RPMI8226 (cell line): ENCODE results near the gene PRKAR2B.
A peak's percentile ranks its signal among the peaks of the same experiment; 100 is the strongest.
"Not testable (repeated sequence)": the region's sequence is repeated elsewhere in the genome, so short reads cannot be mapped to it uniquely, and the experiment has no call there.

Source experiments
- DNase-seq: peaks from one replicate; pipeline ENCODE4 v3.0.0-alpha.2; 2015

The PRKAR2B gene

DNA sequence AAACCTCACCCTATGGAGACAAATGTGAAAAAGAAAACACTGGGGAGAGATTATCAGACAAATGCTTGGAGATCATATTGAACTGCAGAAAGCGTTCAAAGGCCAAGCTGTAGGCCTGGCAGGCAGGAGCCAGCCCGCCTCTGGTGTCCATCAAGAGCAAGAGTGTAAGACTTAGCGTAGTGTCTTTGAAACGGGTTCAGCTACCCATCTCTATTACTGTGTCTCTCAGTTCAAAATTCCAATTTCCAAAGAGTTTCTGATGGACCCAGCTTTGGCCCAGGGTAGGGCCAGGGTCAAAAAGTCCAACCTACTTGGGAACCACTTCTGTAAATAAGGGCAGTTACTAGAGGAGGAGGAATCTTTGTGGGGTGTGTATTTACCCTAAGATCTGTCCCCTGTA lies 78.9 kb downstream of the PRKAR2B start:
- no peak for DNase-seq

DNA sequence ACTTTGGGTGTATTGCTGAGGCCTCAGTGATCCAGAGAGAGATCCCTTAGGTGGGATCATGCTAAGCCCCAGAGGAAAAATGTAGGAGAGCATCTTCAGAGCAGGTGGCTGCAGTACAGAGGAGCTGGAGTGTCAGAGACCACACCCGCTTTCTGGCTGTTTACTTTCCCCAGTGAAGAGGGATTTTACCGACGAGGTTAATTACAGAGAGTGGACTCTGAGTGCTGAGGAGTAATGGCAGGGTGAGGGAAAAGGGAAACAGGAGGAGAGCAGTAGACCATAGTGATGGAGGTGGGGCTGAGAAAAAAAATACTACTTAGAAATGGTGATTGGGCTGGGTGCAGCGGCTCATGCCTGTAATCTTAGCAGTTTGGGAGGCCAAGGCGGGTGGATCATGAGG lies 81.0 kb downstream of the PRKAR2B start:
- no peak for DNase-seq

DNA sequence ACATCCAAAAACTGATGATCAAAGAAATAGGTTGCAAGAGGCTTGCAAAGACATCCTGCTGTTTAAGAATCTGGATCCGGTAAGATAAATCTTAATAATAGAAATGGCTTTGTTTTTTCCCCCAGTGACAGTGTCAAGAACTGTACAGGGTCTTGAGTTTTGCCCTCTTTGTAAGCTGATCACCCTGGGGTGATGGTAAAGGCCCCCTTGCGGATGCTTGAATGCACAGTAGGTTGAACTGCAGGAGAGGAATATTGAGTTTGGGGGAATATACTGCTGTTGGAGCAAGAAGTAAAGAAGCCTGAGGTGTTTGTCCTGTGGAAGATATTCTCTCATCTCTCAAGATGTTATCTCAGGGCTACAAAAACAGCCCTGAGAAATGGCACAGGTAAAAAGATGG lies 83.7 kb downstream of the PRKAR2B start:
- DNase-seq, result no peak

DNA sequence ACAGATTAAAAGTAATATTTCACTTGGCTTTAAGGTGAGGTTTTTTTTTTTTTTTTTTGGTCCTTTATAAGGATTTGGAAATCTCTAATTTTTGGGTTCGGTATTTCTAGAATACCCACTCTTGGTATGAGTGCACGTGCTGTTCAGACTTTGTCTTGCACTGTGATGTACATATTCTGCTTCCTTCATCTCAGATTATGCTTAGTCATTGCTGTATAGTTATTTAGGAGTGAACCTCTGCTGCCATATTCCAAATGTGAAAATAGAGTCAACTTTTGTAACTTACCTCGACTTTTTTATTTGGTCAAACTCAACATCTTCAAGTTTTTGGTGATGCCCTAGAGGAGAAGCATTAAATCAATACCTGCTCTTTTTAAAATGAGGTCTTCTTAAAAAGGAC lies 84.2 kb downstream of the PRKAR2B start:
- DNase-seq, result no peak

DNA sequence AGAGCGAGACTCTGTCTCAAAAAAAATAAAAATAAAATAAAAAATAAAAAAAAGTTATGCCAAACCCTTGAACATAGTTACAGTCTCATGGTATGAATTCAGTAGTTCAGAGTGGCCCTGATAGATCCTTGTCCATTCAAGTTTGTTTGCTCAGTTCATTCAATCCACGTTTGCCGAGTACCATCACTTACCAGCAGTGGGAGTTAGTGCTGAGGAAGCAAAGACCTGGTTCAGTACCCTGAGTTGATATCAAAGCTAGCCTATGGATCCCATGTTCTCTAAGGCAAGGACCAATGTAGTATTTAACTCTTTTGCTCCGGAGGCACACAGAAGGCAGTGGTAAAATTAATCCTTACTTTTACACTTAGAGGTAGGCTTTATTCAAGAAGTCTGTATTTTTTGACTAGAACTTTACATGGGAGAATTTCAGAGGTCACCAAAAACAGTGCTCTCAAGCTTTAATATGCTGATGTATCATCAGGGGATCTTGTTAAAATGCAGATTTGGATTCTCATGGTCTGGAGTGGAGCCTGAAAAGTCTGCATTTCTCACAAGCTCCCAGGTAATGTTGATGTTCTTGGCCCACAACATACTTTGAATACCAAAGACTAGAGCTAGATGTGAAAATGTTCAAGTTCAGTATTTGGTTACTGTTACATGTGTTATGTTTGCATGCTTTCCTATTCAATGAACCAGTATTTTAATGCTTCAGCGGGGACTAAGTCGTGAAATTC lies 86.1 kb downstream of the PRKAR2B start:
- DNase-seq, result no peak

DNA sequence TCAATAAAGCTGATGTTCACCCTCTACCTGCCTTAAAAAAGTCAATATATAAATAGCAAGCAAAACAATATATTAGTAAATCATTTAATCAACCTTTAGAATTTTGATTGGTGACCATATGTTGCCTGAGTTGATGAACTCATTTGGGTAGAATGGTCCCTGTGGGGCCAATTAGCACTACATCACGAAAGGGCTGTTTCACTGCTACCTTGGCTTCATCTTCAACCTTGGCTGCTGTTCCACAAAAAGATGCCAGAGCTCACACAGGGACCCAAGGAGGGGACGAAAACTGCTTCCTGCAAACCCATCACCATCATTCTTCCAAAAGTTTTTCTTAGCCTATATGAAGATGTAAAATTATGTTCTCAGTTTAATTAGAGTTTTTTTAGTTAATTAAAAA lies 88.9 kb downstream of the PRKAR2B start:
- no peak for DNase-seq

DNA sequence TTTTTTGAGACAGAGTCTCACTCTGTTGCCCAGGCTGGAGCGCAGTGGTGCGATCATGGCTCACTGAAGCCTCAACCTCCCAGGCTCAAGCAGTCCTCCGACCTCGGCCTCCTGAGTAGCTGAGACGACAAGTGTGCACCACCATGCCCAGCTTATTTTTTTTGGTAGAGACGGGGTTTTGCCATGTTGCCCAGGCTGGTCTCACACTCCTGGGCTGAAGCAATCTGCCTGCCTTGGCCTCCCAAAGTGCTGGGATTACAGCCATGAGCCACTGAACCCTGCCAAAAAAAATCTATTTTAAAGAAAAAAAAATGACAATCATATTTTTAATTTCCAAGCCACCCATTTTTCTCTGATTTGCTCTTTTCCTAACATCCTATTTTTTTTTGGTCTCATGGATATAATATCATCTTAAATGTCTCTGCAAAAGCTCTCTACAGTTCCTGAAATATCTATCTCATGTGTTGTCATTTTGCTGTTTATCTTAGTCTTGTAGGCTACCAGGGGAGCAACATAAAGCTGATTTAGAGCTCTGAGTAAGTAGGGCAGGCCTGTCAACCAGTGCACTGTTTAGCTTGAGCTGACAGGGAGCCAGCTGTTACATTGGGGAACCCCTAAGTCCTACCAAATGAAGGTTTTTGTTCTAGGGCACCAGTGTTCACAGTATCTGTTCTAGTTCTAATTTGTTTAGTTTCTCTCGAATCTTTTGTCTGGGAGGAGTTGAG lies 94.4 kb downstream of the PRKAR2B start:
- no peak for DNase-seq

DNA sequence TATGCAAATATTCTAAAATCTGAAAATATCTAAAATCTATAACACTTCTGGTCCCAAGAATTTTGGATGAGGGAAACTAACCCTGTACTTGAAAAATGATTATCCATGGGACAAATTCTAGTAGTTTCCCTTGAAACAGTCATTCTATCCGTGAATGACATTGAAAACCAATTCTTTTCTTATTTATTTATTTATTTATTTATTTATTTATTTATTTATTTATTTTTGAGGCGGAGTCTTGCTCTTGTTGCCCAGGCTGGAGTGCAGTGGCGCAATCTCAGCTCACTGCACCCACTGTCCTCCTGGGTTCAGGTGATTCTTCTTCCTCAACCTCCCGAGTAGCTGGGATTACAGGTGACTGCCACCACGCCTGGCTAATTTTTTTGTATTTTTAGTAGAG lies 99.4 kb downstream of the PRKAR2B start:
- not testable (repeated sequence) for DNase-seq

DNA sequence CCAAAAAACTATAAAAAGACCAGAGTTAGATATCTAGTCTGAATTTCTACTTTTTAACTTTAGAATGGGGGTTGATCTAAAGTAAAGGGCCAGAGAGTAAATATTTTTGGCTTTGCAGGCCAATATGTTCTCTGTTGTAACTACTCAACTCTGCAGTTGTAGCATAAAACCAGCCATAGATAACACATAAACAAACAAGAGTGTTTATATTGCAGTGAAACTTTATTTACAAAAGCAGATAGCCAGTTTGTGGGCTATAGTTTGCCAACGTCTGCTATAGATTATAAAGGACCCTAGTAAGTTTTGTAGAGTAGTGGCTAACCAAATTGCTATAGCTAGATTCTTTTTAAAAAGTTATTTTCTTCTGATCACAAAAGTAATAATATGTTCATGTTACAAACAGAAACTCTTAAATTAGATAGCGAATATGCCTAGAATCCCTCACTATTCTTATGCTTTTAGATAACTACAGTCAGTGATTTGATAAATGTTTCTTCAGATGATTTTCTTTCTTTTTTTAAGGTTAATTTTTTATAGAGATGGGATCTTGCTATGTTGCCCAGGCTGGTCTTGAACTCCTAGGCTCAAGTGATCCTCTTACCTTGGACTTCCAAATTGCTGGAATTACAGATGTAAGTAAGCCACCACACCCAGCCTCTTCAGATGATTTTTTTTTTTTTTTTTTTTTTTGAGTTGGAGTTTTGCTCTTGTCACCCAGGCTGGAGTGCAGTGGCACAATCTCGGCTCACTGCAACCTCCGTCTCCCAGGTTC lies 100.7 kb downstream of the PRKAR2B start:
- DNase-seq, result no peak

DNA sequence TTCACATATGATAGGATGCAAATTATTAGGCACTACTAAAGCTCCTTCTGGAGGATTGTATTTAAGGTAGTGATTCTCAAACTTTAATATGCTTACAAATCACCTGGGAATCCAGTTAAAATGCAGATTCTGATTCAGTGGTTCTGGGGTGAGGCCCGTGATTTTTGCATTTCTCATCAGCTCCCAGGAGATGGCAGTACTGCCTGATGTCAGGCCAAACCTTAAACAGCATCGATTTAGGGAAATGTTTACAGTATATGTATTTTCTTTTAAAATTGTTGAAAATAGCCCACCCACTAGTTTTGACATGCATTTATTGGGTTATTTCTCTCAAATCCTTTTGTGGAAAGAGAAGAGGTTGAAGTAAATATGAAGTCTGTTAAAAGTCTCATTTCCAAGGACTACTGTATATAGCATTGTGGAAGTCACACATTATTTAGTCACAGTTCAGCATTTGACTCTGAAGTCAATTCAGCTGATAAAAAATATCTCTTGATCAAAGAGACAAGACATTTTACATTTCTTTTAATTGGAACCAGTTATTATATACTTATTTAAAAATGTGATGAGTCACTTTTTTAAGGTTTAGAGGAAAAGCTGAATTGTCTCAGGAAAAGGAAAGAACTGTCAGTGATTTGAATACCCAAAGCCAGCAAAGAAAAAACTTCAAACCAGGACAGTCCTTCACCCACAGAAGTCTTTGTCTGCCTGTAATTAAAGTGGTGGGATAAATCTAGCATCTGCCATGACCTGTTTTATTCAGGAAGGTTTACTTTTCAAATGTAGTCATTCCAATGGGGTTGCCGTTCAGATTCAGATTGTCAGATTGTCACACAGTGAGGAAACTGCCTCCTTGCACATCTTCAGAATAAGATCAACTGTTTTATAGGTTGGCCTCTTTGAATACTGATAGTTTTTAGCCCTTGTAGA lies 103.2 kb downstream of the PRKAR2B start:
- DNase-seq, result peak; percentile 59

DNA sequence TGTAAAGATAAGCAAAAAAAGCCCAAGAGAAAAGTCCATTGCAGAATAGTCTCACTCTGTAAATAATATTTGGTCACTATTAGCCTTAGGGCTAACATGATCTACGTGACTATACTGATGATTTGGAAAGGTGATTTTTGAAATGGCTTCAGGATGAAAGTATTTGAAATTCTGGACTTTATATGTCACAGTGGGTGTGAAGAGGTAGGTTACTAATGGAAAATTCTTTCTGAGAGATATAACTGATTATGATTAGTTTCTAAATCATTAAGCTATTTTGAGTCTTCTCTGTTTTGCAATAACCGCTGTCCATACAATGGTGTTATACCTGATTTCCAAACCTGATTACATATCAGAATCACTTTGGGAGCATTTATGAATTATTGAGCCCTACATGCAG lies 104.2 kb downstream of the PRKAR2B start:
- no peak for DNase-seq

DNA sequence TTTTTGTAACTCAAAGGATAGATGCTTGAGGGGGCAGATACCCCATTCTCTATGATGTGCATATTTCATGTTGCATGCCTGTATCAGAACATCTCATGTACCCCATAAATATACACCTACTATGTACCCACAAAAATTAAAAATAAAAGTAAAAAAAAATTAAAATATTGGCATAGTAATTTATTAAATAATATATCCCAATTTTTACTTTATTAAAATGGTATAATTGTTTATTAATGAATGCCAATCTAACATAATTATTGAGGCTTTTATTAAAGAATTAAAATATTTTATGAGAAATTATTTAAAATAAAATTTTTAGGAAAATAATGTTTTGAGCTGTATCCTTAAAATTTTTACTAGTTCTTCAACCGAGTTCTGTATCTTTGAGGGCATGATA lies 105.4 kb downstream of the PRKAR2B start:
- no peak for DNase-seq

DNA sequence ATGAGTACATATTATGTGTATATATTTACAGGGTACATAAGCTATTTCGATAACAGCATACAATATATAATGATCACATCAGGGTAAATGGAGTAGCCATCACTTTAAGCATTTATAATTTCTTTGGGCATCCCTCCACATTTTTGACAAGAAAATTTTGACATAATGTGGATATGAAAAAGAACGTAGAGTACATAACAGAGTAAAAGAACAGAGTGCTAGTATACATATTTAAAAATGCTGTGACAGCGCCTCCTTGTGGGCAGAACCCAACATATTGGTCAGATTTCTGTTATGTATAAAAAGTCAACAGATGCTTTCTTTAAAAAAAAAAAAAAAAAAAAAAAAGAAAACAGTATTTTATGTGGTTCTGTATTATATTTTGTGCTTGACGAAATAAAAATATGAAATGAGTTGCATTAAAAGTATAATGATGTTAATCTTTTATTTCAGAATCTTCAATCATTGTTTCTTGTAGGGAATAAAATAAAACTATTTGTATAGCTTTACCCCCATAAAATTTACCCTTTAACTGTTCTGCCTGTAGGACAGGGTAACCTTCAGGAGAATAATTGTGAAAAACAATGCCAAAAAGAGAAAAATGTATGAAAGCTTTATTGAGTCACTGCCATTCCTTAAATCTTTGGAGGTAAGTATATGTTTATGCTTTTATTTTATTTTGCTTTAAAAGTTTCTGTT lies 106.0 kb downstream of the PRKAR2B start:
- peak; percentile 84 for DNase-seq

DNA sequence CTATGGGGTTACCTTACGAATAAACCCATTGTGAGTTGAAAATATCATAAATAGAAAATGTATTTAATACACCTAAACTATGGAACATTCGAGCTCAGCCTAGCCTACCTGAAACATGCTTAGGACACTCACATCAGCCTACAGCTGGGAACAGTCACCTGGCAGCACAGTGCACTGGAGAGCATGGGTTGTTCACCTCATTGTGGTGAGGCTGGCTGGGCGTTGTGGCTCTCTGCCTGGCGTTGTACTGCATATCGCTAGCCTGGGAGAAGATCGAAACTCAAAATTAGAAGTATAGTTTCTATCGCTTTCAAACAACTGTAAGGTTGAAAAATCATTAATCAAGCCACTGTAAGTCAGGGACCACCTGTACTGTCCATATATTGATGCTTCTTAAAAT lies 107.0 kb downstream of the PRKAR2B start:
- peak; percentile 23 for DNase-seq

DNA sequence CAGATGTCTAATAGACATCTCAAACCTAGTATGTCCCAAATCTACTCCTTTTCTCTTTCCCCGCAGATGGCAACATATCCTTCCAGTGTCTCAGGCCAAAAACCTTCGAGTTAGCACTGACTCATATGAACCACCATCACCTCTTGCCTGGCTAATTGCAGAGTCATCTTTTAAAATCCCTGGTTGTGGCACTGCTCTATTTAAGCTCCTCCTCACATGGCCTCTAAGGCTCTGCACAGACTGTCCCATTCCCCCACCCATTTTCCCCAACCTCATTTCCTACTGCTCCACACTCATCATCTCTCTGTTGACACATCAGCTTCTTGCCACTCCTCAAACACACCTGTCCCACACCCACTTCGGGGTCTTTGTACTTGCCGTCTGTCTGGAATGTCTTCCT lies 107.5 kb downstream of the PRKAR2B start:
- DNase-seq, result peak; percentile 44

DNA sequence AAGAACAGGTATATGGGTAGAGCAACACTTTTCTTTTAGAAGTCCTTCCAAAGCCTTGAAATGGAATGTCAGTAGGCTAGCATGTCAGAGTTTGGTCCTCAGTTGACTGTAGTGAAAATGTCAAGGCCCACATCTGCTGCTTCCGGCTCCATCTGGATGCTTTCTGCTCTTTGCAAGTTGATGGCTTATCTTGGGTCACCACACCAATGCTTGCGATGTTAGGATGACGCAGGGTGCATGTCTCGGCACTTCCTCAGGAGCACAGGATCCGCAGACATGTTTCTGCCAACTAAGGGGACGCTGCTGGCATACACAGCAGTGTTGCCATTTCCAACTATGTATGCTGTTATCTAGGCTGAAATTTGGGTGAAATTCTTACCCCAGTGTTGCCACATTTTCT lies 110.3 kb downstream of the PRKAR2B start:
- DNase-seq, result no peak

DNA sequence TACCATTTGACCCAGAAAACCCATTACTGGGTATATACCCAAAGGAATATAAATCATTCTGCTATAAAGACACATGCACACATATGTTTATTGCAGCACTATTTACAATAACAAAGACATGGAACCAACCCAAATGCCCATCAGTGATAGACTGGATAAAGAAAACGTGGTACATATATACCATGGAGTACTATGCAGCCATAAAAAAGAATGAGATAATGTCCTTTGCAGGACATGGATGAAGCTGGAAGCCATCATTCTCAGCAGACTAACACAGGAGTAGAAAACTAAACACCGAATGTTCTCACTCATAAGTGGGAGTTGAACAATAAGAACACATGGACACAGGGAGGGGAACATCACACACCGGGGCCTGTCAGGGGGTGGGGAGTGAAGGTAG lies 111.2 kb downstream of the PRKAR2B start:
- not testable (repeated sequence) for DNase-seq

DNA sequence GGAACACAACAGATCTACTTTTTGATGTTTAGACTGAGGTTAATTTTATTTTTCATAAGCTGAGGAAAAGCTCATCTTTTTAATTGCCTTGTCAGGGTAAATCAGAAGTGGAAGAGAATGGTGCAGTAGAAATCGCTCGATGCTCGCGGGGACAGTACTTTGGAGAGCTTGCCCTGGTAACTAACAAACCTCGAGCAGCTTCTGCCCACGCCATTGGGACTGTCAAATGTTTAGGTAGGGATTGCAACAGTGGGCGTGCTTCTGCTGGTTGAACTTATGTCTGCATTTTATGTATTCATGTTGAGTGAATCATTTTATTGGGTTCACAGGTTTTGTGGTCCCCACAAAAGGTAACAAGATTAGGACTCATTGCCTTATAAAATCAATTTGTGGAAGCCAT lies 112.6 kb downstream of the PRKAR2B start:
- DNase-seq, result no peak

DNA sequence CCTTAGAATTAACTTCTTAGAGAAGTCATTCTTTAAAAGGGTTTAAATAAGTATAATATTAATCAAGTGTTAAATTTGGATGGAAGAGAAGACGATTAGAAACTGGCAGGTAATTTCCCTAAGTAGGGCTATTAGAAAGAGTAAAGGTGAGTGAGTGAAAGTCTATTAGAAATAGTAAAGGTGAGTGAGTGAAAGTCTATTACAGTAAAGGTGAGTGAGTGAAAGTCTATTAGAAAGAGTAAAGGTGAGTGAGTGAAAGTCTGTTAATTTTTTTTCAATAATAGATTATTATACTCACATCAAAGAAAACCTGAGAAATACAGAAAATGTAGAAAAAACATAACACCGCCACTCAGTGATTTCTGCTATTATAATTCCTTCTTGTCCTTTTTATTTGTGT lies 113.5 kb downstream of the PRKAR2B start:
- DNase-seq, result no peak

DNA sequence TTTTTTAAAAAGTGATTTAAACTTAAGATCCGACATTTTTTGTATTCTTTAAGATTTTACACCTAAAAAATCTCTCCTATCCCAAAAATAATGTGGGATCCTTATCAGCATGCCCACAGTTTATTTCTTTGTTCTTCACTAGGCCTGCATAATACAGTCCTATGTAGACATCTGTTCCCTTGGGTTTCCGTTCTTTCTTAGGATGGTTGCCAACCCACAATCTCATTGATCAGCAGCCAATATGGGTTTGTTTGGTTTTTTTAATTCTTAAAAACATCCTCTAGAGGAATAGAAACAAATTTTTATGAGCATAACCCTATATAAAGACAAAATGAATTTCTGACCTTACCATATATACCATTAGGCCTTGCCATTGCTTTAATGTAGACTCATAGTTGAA lies 115.9 kb downstream of the PRKAR2B start:
- no peak for DNase-seq

DNA sequence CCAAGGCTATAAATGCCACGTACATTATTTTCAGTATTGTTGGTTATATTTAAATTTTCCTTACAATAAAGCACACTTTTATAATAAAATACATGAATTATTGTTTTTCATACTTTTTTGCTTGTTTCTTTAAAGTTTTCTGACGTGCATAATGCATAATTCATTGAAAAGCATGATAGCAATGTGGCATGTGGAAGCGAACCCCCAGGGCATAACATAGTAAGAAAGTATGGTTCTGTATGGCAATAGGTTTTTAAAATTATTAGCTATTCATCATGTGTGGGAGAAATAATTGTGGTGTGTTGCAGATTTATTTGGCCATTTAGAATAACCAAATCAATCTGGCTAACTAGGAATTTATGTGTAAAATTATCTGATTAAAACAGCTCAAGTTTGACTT lies 116.9 kb downstream of the PRKAR2B start:
- no peak for DNase-seq

DNA sequence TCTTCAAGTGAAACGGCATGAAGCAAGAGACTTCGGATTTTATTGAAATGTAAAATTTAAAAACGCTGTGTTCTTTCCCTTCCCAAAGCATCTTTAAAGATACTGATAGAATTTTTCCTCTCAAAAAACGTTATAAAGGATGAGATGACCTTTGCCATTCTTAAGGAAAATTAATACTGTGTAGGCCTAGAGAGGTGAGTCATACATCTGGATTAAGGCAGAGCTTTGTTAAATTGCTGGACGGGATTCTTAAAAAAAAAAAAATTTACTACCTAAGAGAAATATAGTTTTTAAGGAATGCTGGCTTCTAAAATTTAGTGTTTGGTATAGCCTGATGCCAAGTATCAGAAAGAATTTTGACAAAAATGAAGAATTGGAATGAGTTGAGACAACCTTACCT lies 118.0 kb downstream of the PRKAR2B start:
- no peak for DNase-seq
